WTC11 (cell line): Measurements from ENCODE around the gene GPR82. TPM values are rescaled to one million over a fixed set of nuclear protein-coding genes. Genes with fewer than 3 reads are reported as not detected.

Experiments
- ATAC-seq: fragments of 200-7000 bp; cut with Tn5 transposase; 2 replicates; pipeline ENCODE4 v1.10.0; 2021; ENCODE audit warnings: mild to moderate bottlenecking, moderate library complexity
- CTCF ChIA-PET: fragments of 300-600 bp; sonication (Branson Sonifier 250); formaldehyde crosslinking; loops from one replicate; lab custom pipeline; 2021; ENCODE audit warnings: antibody characterized with exemption; lab: Charles Lee
- POLR2A ChIA-PET: fragments of 350-600 bp; sonication (Branson Sonifier 250); formaldehyde crosslinking; loops from one replicate; lab custom pipeline; 2021; ENCODE audit warnings: antibody characterized with exemption; lab: Charles Lee
- DNase-seq: peaks from one replicate; pipeline ENCODE4 v3.0.0; 2021; ENCODE audit warnings: low spot score
- H3K27ac Mint-ChIP-seq: 2 replicates; pipeline ENCODE4 v1.8.0; 2021; ENCODE audit warnings: mixed read lengths
- H3K27me3 Mint-ChIP-seq: 2 replicates; pipeline ENCODE4 v1.8.0; 2021; ENCODE audit warnings: low read depth, mild to moderate bottlenecking, moderate library complexity, mixed read lengths
- H3K36me3 Mint-ChIP-seq: 2 replicates; pipeline ENCODE4 v1.8.0; 2021; ENCODE audit warnings: mixed read lengths
- H3K4me1 Mint-ChIP-seq: 2 replicates; pipeline ENCODE4 v1.8.0; 2022; ENCODE audit warnings: mixed read lengths
- H3K4me3 Mint-ChIP-seq: 2 replicates; pipeline ENCODE4 v1.8.0; 2021; ENCODE audit warnings: mild to moderate bottlenecking, moderate library complexity, mixed read lengths
- H3K9me3 Mint-ChIP-seq: 2 replicates; pipeline ENCODE4 v1.8.0; 2021; ENCODE audit warnings: mixed read lengths
- CREM ChIP-seq: sonication (generic); formaldehyde crosslinking; IDR thresholded peaks from 2 replicates; pipeline ENCODE4 v1.8.1; 2022; ENCODE audit warnings: mild to moderate bottlenecking, missing genetic modification reagents, moderate library complexity
- E2F5 ChIP-seq: sonication (generic); formaldehyde crosslinking; IDR thresholded peaks from 2 replicates; pipeline ENCODE4 v1.8.1; 2022; ENCODE audit warnings: mild to moderate bottlenecking, moderate library complexity, missing genetic modification reagents
- ETV6 ChIP-seq: sonication (generic); formaldehyde crosslinking; IDR thresholded peaks from 2 replicates; pipeline ENCODE4 v1.8.1; 2022; ENCODE audit warnings: mild to moderate bottlenecking, missing genetic modification reagents
- FOXJ3 ChIP-seq: sonication (generic); formaldehyde crosslinking; IDR thresholded peaks from 2 replicates; pipeline ENCODE4 v1.9.0; 2021; ENCODE audit warnings: missing genetic modification reagents, mild to moderate bottlenecking, borderline replicate concordance
- JUN ChIP-seq: sonication (generic); formaldehyde crosslinking; IDR thresholded peaks from 2 replicates; pipeline ENCODE4 v1.8.0; 2023; ENCODE audit warnings: mild to moderate bottlenecking, missing genetic modification reagents
- MAX ChIP-seq: sonication (generic); formaldehyde crosslinking; IDR thresholded peaks from 2 replicates; pipeline ENCODE4 v1.8.0; 2022; ENCODE audit warnings: mild to moderate bottlenecking, missing genetic modification reagents
- NFYB ChIP-seq: sonication (generic); formaldehyde crosslinking; conservative IDR thresholded peaks from 2 replicates; pipeline ENCODE4 v1.8.0; 2022; ENCODE audit warnings: low read depth, missing genetic modification reagents
- SP1 ChIP-seq: sonication (generic); formaldehyde crosslinking; conservative IDR thresholded peaks from 2 replicates; pipeline ENCODE4 v1.8.1; 2022; ENCODE audit warnings: missing genetic modification reagents
- TEAD4 ChIP-seq: sonication (generic); formaldehyde crosslinking; IDR thresholded peaks from 2 replicates; pipeline ENCODE4 v1.8.0; 2022; ENCODE audit warnings: mild to moderate bottlenecking, missing genetic modification reagents
- ZNF232 ChIP-seq: sonication (generic); formaldehyde crosslinking; IDR thresholded peaks from 2 replicates; pipeline ENCODE4 v1.8.0; 2022; ENCODE audit warnings: mild to moderate bottlenecking, missing genetic modification reagents
- ZNF263 ChIP-seq: sonication (generic); formaldehyde crosslinking; IDR thresholded peaks from 2 replicates; pipeline ENCODE4 v1.8.1; 2022; ENCODE audit warnings: low read depth, mild to moderate bottlenecking, moderate library complexity, missing genetic modification reagents
- ZNF423 ChIP-seq: fragments of 250-450 bp; sonication (Bioruptor Pico); IDR thresholded peaks from 2 replicates; pipeline ENCODE4 v2.1.2; 2022; ENCODE audit warnings: mild to moderate bottlenecking, moderate library complexity
- ZNF425 ChIP-seq: fragments of 250-450 bp; sonication (Bioruptor Pico); conservative IDR thresholded peaks from 2 replicates; pipeline ENCODE4 v1.9.0; 2021; ENCODE audit warnings: mild to moderate bottlenecking
- total RNA-seq: library from RNA; stranded (reverse); gene quantifications from 3 replicates; pipeline ENCODE4 v1.2.3, GENCODE V29; 2021
- TF ChIP-seq, protein P1 (sequence below): sonication (generic); formaldehyde crosslinking; IDR thresholded peaks from 2 replicates; pipeline ENCODE4 v1.8.1; 2023; ENCODE audit warnings: mild to moderate bottlenecking, moderate library complexity, missing genetic modification reagents
- TF ChIP-seq, protein P2 (sequence below): sonication (generic); formaldehyde crosslinking; IDR thresholded peaks from 2 replicates; pipeline ENCODE4 v1.8.1; 2022; ENCODE audit warnings: missing genetic modification reagents, borderline replicate concordance
- TF ChIP-seq, protein P3 (sequence below): sonication (generic); formaldehyde crosslinking; IDR thresholded peaks from 2 replicates; pipeline ENCODE4 v1.8.0; 2022; ENCODE audit warnings: mild to moderate bottlenecking, missing genetic modification reagents
- TF ChIP-seq, protein P4 (sequence below): fragments of 250-450 bp; sonication (Bioruptor Pico); IDR thresholded peaks from 2 replicates; pipeline ENCODE4 v1.9.0; 2021; ENCODE audit warnings: mild to moderate bottlenecking, borderline replicate concordance
- TF ChIP-seq, protein P5 (sequence below): fragments of 250-450 bp; sonication (Bioruptor Pico); IDR thresholded peaks from 2 replicates; pipeline ENCODE4 v1.9.0; 2021; ENCODE audit warnings: mild to moderate bottlenecking

The GPR82 gene
- total RNA-seq, 1 experiment from 2014 or later, result not detected

DNA sequence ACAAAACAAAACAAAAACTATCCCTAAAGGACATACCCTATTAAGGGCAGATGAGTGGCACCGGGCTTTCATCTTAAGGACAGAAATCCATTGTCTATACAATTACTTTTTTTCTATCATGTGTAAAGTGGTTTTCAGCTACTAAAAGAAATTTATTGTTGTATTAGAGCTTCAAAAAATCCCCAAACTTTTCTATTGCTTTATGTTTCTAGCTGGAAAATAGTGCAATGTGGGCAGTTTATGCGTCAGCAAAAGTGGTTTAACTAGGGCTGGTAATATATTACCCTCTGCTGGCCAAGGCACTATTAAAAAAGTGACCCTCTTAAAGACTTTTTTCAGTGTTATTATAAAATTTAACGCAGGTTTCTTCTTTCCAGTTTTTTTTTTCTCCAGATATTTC, 15.5 kb upstream of the GPR82 start (continued):
- TF ChIP-seq, protein P1, sequence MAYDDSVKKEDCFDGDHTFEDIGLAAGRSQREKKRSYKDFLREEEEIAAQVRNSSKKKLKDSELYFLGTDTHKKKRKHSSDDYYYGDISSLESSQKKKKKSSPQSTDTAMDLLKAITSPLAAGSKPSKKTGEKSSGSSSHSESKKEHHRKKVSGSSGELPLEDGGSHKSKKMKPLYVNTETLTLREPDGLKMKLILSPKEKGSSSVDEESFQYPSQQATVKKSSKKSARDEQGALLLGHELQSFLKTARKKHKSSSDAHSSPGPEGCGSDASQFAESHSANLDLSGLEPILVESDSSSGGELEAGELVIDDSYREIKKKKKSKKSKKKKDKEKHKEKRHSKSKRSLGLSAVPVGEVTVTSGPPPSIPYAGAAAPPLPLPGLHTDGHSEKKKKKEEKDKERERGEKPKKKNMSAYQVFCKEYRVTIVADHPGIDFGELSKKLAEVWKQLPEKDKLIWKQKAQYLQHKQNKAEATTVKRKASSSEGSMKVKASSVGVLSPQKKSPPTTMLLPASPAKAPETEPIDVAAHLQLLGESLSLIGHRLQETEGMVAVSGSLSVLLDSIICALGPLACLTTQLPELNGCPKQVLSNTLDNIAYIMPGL (CRISPR knock-in tag), result no peak
- TF ChIP-seq CREM (no peak), ZNF263 (CRISPR knock-in tag) (no peak), ZNF232 (CRISPR knock-in tag) (no peak)

DNA sequence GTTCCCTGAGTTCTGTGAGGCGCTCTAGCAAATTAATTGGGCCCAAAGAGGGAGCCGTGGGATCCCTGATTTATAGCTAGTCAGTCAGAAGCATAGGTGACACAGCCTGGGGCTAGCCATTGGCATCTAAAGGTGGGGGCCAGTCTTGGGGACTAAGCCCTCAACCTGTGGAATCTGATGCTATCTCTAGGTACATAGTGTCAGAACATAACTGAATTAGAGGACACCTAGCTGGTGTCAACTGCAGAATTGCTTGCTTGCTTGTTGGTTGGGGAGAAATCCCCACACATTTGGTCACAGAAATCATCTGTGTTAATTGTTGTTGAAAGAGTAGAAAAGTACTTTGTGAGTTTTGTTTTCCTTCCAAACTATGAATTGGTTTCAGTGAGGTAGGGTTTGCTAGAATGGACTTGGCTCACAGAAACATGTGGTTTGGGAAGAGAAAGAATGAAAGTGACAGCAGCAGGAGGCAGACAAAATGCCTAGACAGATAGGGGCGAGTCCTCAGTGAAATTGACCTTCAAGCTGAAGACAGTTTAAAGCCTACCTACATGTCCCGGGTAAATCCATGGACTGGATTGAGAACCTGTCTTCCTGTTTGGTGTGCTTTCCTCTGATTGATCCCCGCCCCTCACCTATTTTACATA, 12.8 kb upstream of the GPR82 start:
- no peak overlapping the region; the same call in none of the 2 replicates for H3K27ac Mint-ChIP-seq
- H3K9me3 Mint-ChIP-seq, result no peaks in the 10 kb centered on the region
- H3K27me3 Mint-ChIP-seq, result no peaks in the 10 kb centered on the region
- peaks cover 41% of the 10 kb centered on the region for H3K4me1 Mint-ChIP-seq
- ChIA-PET CTCF (no interaction called here), POLR2A (interaction anchor here (0.5 kb wide), 1 partner anchor 22 kb away, joined by 4 read pairs; no protein-coding TSS in a partner anchor)
- no peak overlapping the region for H3K4me3 Mint-ChIP-seq
- ATAC-seq (no peak), DNase-seq (no peak)
- TF ChIP-seq ZNF423 (CRISPR knock-in tag) (no peak), SP1 (CRISPR knock-in tag) (no peak), TEAD4 (CRISPR knock-in tag) (no peak), E2F5 (CRISPR knock-in tag) (no peak), NFYB (CRISPR knock-in tag) (no peak), ZNF425 (CRISPR knock-in tag) (no peak)
- TF ChIP-seq, protein P2, sequence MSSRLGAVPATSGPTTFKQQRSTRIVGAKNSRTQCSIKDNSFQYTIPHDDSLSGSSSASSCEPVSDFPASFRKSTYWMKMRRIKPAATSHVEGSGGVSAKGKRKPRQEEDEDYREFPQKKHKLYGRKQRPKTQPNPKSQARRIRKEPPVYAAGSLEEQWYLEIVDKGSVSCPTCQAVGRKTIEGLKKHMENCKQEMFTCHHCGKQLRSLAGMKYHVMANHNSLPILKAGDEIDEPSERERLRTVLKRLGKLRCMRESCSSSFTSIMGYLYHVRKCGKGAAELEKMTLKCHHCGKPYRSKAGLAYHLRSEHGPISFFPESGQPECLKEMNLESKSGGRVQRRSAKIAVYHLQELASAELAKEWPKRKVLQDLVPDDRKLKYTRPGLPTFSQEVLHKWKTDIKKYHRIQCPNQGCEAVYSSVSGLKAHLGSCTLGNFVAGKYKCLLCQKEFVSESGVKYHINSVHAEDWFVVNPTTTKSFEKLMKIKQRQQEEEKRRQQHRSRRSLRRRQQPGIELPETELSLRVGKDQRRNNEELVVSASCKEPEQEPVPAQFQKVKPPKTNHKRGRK, result no peak
- TF ChIP-seq, all 79 proteins: peak for 0
- 0 out of 2 replicates have a peak, but pooled peaks cover 3% of the 10 kb centered on the region for H3K36me3 Mint-ChIP-seq

DNA sequence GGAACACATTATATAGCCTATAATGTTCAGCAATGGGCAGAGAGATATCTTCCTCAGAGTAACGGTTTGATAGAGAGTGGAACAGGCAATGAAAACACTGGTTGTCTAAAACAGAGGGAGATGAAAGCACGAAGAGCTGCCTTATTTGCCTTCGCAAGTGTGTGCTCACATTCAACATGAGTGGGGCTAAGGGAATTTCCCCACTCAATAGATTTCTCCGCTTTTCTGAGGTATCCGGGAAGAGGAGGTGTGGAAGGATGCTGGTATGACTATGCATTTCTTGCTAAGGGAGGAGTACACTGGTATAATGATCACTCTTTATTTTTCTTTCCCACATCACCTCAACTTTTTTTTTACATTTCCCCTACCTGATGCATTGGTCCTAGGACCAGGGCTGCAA, 7.8 kb upstream of the GPR82 start:
- no peak for DNase-seq
- Mint-ChIP-seq H3K27ac (no peak overlapping the region), H3K9me3 (peaks cover 21% of the 10 kb centered on the region), H3K4me1 (peaks cover 43% of the 10 kb centered on the region), H3K27me3 (no peaks in the 10 kb centered on the region), H3K4me3 (no peak overlapping the region), H3K36me3 (peaks cover 32% of the 10 kb centered on the region)
- ChIA-PET POLR2A (no interaction called here), CTCF (no interaction called here)
- ATAC-seq, result no peak
- TF ChIP-seq JUN, result no peak
- TF ChIP-seq, protein P3, sequence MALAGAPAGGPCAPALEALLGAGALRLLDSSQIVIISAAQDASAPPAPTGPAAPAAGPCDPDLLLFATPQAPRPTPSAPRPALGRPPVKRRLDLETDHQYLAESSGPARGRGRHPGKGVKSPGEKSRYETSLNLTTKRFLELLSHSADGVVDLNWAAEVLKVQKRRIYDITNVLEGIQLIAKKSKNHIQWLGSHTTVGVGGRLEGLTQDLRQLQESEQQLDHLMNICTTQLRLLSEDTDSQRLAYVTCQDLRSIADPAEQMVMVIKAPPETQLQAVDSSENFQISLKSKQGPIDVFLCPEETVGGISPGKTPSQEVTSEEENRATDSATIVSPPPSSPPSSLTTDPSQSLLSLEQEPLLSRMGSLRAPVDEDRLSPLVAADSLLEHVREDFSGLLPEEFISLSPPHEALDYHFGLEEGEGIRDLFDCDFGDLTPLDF (CRISPR knock-in tag), result no peak
- no peak for TF ChIP-seq FOXJ3 (CRISPR knock-in tag)
- TF ChIP-seq, protein P4, sequence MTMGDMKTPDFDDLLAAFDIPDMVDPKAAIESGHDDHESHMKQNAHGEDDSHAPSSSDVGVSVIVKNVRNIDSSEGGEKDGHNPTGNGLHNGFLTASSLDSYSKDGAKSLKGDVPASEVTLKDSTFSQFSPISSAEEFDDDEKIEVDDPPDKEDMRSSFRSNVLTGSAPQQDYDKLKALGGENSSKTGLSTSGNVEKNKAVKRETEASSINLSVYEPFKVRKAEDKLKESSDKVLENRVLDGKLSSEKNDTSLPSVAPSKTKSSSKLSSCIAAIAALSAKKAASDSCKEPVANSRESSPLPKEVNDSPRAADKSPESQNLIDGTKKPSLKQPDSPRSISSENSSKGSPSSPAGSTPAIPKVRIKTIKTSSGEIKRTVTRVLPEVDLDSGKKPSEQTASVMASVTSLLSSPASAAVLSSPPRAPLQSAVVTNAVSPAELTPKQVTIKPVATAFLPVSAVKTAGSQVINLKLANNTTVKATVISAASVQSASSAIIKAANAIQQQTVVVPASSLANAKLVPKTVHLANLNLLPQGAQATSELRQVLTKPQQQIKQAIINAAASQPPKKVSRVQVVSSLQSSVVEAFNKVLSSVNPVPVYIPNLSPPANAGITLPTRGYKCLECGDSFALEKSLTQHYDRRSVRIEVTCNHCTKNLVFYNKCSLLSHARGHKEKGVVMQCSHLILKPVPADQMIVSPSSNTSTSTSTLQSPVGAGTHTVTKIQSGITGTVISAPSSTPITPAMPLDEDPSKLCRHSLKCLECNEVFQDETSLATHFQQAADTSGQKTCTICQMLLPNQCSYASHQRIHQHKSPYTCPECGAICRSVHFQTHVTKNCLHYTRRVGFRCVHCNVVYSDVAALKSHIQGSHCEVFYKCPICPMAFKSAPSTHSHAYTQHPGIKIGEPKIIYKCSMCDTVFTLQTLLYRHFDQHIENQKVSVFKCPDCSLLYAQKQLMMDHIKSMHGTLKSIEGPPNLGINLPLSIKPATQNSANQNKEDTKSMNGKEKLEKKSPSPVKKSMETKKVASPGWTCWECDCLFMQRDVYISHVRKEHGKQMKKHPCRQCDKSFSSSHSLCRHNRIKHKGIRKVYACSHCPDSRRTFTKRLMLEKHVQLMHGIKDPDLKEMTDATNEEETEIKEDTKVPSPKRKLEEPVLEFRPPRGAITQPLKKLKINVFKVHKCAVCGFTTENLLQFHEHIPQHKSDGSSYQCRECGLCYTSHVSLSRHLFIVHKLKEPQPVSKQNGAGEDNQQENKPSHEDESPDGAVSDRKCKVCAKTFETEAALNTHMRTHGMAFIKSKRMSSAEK (CRISPR knock-in tag), result no peak
- TF ChIP-seq ETV6, result no peak
- TF ChIP-seq, protein P5, sequence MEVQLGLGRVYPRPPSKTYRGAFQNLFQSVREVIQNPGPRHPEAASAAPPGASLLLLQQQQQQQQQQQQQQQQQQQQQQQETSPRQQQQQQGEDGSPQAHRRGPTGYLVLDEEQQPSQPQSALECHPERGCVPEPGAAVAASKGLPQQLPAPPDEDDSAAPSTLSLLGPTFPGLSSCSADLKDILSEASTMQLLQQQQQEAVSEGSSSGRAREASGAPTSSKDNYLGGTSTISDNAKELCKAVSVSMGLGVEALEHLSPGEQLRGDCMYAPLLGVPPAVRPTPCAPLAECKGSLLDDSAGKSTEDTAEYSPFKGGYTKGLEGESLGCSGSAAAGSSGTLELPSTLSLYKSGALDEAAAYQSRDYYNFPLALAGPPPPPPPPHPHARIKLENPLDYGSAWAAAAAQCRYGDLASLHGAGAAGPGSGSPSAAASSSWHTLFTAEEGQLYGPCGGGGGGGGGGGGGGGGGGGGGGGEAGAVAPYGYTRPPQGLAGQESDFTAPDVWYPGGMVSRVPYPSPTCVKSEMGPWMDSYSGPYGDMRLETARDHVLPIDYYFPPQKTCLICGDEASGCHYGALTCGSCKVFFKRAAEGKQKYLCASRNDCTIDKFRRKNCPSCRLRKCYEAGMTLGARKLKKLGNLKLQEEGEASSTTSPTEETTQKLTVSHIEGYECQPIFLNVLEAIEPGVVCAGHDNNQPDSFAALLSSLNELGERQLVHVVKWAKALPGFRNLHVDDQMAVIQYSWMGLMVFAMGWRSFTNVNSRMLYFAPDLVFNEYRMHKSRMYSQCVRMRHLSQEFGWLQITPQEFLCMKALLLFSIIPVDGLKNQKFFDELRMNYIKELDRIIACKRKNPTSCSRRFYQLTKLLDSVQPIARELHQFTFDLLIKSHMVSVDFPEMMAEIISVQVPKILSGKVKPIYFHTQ (CRISPR knock-in tag), result no peak
- no peak for TF ChIP-seq MAX (CRISPR knock-in tag)
